Measurements from ENCODE around the gene LRP1B. TPM values are rescaled to one million over a fixed set of nuclear protein-coding genes. Genes with fewer than 3 reads are reported as not detected.

LRP1B gene
- total RNA-seq (2014; rRNA removed), result under 0.01 and 0.11 TPM in 2 replicates
- polyA plus RNA-seq (2012), result not detected

DNA sequence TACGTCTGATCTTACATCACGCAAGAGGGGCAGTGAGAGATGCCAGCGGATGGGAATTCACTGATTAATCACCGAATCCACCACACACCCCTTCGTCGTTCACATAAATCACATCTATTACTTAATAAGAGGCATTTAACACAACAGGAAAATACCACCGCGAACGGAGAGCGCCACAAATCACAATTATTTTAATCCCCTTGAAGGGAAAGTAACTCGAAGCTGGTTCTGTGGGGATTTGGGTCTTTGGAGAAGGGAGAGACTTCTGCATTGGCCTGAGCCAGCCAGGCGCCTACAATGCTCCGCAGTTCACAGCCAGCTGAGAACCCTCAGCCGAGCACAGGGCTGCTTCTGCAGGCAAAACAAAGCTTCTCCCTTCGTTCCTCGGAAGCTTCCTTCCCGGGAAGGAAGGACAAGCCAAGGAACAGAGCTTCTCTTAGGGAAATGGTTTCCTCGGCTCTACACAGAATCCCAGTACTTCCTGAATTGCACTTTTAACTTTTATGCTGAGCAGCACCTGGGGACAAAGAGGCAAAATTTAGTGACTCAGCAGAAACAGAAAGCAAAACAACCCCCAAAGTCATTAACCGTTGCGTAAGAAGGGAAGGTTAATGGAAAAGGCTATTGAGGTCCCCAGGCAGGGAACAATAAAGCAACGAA, at the start of gene LRP1B:
TSS of gene LRP1B (minus strand) at position 7 of the 660 bp plus-strand sequence. CDS start 287 bp downstream, outside the sequence.
- DNase-seq (ENCODE audit: low read depth), result peak; percentile 20

DNA sequence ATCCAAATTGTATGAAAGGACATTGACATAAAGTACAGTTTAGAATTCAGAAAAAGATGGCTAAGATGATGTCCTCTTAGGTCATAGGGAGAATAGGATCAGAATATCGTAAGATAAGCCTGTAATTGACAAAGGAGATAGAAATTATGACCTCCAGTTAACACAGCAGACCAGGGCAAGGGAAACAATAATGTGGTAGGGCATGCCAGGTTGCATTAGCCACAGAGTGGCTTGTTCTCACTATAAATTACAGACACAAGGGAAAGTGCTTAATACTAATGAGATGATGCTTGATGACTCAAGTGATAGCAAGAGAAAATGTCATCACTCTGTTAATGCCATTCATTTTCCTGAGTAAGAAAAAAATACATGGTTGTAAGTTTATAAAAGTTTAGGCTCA, 48.9 kb upstream of the LRP1B start:
- no peak for DNase-seq (ENCODE audit: low read depth)

DNA sequence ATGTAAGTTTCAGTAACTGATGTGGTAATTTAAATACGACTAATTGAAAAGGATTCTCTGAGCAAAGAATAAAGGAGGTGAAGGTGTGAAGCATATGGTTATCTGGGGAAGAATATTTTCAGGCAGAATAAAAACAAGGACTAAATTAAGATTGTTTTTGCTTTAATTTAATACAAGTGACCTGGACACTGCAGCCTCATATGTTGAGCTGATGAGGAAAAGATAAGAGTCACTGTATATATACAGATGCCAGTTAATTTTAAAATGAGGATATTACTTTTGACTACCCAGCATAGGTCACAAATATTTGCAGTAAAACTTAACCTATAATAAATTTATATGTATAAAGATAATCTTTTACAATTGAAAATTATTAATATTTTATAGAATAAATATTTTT, 47.8 kb upstream of the LRP1B start:
- no peak for DNase-seq (ENCODE audit: low read depth)

DNA sequence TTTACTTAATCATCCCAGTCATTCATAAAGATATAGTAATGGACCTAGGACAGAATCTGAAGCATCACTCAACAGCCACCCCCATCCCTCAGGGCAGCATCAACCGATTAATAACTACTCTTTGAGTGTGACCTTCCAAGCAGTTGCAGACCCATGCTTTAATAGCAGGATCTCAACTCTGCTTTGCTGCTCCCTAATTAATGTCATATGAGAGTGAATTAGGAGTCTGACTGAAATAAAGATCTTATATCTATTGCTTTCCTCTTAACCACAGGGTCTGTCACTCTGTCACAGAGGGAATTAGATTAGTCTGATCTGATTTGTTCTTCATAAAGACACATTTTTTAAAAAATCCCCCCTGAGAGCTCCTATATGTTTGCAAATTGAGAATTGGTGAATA, 46.1 kb upstream of the LRP1B start:
- no peak for DNase-seq (ENCODE audit: low read depth)

DNA sequence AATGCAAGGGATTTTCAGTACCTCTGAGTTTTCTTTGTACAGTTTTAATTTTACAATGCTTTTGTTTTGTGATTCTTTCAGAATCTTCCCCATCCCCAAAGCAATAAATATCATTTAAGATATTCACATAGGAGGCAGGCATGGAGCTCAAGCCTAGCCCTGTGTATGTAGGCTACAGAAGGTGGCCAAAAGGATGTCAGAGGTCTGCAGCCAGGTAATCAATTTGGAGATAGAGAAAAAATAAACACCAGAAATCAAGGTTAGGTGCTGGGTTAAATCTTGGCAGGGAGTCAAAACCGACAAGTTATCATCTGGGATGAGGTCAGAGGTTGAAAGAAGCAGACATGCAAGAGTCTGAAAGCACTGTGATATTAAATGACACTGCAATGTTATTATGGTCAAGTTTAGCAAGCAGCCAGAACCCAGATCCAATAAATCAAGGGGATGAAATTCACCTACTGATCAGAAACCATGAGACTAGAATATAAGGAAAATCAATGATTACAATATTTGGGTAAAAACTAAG, 45.1 kb upstream of the LRP1B start:
- no peak for DNase-seq (ENCODE audit: low read depth)

DNA sequence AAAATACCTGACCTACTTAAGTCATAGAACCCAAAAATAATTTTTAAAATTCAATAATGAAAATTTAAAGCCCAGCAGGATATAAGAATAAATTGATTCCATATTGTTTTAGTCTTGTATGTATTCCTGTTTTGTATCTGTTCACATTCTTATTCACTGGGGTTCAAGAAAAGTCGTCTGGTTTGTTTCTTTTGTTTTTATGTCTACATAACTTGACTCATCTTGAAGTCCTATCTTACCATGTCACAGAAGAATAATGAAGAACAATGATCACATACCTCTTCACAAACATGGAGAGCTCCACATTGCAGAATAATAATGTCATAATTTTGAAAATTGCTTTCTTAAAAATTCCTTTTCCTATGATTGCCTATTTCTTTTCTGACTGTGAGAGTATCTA, 43.4 kb upstream of the LRP1B start:
- DNase-seq (ENCODE audit: low read depth), result no peak

DNA sequence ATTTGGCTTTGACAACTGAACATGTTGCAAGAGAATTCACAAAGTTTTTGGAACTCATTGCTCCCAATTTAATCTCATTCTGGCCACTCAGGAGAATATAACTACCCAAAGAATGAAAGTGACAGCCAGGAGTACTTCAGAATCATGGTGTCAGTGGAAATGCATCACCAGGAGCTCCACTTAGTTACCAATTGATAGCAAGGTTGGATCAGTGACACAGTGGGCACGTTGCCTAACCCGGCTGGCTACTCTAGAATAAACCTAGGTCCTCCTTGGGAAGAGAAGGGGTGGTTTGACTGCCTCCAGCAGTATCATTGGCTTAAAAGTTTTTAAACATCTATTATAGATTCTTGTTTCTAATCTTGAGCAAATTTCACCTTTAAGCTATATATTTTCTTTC, 40.0 kb upstream of the LRP1B start:
- DNase-seq (ENCODE audit: low read depth), result no peak

DNA sequence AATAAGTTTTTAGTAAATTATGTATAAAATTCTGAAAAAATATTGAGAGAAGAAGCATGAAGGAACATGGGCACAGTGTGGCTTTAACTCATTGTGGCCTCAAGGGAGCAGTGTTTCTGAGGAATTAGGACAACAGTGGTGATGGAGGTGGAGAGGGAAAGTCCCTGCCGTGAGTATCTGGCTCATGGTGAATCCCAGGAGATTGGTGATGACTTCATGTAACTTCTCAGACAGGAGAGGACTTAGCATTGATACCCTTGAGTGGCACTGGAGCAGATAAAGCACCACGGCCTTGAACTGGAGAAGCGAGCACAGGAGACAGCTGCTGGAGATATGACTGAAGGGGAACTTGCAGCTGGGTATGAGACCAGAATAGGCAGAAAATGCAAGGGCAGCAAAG, 35.0 kb upstream of the LRP1B start:
- DNase-seq (ENCODE audit: low read depth), result no peak

DNA sequence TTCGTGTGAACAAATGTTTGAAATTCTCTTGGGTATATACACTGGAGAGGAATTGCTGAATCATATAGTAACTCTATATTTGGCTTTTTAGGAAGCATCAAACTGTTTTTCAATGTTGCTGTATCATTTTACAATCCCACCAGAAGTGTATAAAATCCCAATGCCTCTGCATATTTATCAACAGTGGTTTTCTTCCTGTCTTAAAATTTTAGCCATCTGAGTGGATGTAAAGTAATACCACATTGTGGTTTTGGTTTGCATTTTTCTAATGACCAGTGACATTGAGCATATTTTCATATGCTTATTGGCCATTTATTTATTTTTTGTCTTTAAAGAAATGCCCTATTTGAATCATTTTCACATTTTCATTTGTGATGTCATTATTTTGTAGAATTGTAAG, 22.8 kb upstream of the LRP1B start:
- peak; percentile 3 for DNase-seq (ENCODE audit: low read depth)

DNA sequence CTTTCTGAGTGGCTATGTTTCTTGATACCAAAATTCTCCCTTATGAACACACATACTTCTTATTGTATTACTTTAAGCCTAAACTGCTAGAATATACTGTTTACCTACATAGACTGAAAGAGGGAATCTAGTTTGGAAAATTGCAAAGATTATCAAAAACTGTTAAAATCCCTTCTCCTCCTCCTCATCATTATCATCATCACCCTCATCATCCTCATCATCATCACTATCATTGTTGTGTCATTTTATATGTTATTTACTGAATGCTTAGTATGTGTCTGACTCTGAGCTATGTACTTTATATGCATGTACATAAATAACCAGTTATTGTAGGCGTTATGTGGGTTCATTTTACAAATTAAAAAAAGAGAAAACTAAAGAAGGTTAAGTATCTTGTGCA, 19.6 kb upstream of the LRP1B start:
- no peak for DNase-seq (ENCODE audit: low read depth)

DNA sequence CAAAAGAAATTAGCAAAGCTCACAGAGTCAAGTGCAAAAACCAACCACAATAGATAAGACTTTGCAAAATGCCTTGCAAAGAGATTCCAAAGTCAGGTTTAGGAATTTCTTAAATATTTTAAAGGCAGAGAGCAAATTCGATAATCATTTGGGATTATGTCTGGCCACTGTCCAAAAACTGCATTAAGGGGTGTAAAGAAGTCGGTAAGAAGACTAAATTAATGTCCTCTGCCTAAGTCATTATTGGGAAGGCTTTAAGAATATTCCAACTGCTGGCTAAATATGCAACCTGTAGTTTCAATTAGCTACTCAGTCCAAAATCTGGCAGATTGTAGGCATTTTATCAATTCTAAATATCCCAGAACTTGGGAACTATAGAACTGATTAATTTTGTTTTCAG, 13.7 kb upstream of the LRP1B start:
- DNase-seq (ENCODE audit: low read depth), result no peak

DNA sequence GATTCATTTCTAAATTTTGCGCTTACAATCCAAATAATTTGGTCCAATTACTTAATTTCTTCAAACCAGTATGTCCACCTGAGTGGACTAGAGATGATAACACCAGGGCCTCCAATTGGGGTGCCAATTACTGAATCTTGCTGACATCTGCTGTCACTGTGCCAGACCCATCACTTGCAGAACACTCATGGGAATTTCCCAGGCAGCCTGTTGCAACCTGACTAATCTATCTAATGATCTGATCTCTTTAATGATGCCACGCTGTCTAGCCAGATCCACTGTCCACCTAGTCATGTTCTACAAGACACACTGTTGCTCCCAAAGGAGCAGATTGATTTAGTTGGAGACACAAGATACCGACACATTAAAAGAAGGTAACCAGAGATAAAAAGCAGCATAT, 11.8 kb upstream of the LRP1B start:
- no peak for DNase-seq (ENCODE audit: low read depth)

DNA sequence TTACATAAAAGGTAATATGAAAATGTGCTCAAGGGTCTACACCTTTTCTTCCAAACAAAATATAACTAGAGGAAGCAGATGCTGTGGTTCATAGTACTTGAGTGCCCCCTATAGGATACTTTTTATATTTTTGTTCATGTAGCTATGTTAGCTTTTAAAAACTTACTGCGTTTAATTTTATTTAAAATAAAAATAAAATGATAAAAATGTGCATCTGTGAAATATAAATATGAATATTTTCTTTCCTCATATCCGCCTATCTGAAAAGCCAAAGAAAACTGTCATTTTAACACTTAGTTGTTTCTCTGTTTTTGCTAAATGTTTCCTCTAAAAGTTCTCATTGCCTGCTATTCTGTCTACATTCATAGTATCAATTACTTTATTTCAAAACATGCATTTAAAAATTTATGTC, 9.6 kb upstream of the LRP1B start:
- DNase-seq (ENCODE audit: low read depth), result peak; percentile 20

DNA sequence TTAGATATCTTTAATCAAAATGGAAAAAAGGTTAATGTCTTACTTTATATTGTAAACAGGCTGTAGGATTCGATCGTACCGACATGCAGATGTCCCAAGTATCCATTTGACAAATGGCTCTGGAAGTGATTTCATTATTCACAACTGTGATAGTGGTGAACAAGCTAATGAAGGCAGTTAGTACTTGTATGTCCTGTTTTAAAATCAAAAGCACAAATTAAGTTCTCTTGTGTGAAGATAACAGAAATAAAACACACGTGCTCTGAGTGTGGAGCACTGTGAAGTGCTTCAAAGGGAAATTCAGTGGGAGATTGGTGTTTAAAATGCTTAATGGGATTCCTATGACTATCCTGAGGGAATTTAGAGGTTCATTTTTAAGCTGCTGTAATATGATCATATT, 8.6 kb upstream of the LRP1B start:
- DNase-seq (ENCODE audit: low read depth), result no peak

DNA sequence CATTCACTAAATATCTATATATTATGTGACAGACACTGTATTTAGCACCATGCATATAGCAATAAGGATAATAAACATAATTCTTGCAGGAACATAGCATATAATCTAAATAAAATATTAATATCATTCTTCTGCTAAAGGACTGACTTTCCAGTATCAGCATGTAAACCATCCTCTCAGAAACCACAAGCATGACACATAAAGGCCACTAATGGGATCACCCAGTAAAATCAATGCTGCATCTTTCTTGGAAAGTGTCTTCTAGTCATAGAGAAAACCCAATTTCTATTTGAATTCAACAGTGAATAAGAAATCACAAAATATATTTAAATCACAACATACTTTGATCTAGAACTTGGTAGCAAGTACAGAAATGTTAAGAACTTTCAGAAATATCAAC, 5.8 kb upstream of the LRP1B start:
- DNase-seq (ENCODE audit: low read depth), result no peak

DNA sequence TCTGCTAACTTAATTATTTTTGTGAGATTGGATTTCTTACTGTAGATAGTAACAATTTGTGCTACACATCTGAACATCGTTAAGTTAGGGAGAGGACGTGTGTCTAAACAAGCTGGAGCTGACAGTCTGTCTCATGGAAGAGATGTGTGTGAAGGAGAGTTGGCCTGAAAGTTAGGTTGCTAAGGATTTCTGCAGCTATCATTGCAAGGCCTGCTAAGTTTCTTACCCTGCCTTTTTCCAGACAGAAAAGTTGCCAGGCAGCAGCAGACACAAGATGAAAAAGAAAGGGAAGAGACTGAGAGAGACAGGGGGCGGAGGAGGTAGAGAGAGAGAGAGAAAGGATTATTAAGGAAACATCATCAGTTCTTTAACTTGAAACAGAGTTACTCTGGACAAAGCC, 4.1 kb upstream of the LRP1B start:
- DNase-seq (ENCODE audit: low read depth), result no peak

DNA sequence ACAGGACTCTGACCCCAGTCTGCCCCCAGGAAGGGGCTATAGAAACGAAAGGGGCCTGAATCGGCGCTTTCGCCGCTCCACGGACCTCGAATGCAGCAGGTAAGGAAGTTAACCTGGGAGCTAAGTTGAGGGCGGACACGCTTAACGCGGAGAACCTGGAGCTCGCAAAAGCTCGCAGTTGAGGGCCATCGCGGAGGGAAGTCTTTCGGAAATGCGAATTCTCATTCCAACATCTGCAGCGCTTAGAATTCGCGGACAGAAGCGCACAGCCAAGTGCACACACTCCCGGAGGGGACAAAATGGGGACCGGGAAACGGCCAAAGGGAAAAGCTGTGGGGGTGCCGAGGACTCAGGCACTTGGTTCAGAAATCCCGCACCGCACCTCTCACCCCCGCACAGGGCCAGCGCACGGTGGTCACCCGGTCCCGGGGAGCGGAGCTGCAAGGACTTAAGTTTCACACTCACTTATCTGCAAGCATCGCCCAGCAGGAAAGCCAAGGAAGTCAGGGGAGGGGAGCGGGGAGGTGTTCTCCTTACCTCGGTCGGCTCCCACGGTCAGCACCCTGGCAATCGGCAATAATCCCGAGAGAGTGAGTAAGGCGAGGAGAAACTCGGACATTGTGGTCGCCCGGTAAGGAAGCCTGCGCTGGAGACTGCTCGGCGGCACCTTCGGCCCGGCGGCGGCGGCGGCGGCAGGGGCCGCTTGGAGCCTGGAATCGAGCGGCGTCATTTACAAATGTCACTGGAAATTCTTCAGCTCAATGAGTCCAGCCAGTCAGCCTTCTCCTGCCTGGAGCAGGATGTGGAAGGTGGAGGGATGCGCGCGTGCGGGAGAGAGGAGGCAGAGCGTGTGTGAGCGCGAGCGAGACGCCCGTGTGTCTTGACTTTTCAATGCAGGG, 456 bp downstream of the LRP1B start:
- DNase-seq (ENCODE audit: low read depth), result peak; percentile 6

DNA sequence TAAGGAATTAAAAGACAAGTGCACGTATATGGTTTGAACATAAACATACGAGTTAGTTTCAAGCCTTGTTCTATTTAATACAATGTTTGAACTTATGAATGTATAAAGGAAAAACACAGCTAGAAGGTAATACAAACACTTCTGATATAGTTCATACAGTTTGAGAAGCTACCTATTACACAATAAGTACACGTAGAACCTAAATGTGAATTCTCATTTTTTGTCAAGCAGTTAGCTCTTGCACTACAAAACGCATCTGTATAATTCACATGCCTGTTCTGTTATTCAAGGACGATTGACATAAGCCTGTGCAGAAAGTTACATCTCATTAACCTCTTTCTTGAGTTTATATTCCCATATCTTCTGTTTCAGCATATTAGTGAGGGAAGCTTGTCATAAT, 2.7 kb downstream of the LRP1B start:
- no peak for DNase-seq (ENCODE audit: low read depth)

DNA sequence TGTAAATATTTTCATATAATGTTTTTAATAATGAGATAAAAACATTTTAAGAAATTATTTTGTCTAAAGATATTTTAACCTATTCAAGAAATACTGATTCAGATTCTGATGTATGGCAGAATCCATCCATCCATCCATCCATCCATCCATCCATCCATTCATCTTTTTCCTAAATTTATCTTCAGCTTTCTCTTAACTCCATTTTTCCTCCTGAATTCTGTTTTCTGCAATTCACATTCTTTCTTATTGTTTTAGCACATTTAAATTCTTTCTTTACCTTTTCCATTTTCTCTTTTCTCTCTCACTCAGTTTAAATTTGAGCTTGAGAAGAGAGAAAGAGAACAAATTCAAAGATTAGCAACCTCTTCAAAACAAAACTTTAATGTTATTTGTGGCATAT, 3.6 kb downstream of the LRP1B start:
- no peak for DNase-seq (ENCODE audit: low read depth)

DNA sequence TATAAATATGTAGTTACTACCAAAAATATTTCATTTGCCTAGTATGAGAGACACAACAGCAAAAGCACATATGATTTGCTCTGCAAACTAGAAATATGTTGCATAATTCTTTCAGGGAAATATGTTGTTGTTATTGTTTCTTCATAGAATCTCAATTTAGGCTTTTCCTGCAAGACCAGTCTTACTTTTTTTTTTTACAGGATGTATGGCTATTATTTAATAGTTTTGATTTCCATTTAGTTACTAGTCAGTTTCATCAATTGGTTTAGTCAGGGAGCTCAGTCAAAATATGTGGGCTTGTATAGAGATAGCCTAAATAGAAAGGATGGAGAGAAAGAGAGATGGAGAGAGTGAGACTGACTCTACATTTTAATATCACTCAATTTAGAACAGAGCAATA, 6.1 kb downstream of the LRP1B start:
- no peak for DNase-seq (ENCODE audit: low read depth)

DNA sequence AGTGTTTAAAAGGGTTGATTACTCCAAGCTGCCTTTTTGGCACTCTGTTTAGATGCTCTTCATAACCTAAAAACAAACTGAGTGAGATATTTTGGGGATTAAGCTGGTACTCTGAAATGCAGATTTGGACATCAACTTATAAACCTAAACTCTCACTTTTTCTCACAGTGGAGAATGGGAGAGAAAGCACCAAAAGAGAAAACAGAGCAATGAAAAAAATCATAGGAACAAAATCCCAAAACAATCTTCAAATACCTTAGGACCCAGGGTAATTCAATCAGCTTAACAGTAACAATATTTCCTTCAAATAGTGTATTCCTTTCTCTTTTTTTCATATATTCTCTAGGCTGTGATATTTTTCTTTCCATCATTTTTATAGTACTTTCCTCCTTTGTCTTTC, 11.5 kb downstream of the LRP1B start:
- no peak for DNase-seq (ENCODE audit: low read depth)

DNA sequence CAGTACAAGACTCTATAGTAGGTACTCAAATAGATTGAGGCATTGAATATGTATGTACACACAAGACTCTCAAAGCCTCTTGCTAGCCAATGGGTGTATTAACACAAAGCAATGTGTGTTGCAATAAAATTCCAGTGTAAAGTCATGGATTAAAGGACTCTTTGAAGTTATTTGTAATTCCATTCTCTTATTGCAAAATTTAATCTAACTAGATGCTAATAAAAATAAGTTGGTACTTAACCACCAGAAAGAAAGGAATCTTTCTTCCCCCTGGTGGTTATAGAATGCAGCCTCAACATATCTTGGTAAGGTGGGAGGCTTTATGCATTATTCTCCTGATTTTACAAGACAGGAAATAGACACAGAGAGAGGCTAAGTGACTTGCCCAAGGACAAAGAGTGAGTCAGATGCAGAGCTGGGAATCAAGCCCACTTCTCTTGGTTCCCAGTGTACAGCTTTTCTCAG, 18.0 kb downstream of the LRP1B start:
- DNase-seq (ENCODE audit: low read depth), result no peak

Data from LHCN-M2 (cell line).